Measurements from ENCODE around the gene HLA-DRB1.
"Not testable (repeated sequence)": the region's sequence is repeated elsewhere in the genome, so short reads cannot be mapped to it uniquely, and the experiment has no call there.

- TF ChIP-seq CTCF (conservative IDR thresholded peaks at IDR 0.05; ENCODE audit: low read length); EZH2phosphoT487 (IDR thresholded peaks at IDR 0.05; ENCODE audit: borderline replicate concordance, low read depth, low read length): not testable (repeated sequence)
These were observed 40.1 kb upstream of the HLA-DRB1 start for GRCh38 chr6:32629793-32630192.
